AG09319 (cell line): ENCODE measurements around the gene NOCT.

Experiments
- DNase-seq: peaks from one replicate; pipeline ENCODE4 v3.0.0-alpha.2; 2010; ENCODE audit warnings: low read depth; ENCODE audit errors: extremely low read depth
- CTCF ChIP-seq: IDR thresholded peaks from 2 replicates; pipeline ENCODE4 v1.5.1; 2011; ENCODE audit warnings: low read depth, mild to moderate bottlenecking, inconsistent platforms, low read length, moderate library complexity

Gene NOCT

GRCh38 chr4:139011225-139011950 lies 4.2 kb upstream of the NOCT start:
- DNase-seq: no peak

GRCh38 chr4:139014371-139015268 lies 961 bp upstream of the NOCT start:
- peak; percentile 70 for DNase-seq

More at GRCh38 chr4:139011225-139011950, 4.2 kb upstream of the NOCT start:
- TF ChIP-seq CTCF: no peak

GRCh38 chr4:139015948-139016471 lies 429 bp downstream of the NOCT start:
- no peak for DNase-seq
- no peak for TF ChIP-seq CTCF

More at GRCh38 chr4:139014371-139015268, 961 bp upstream of the NOCT start:
- TF ChIP-seq CTCF: no peak

GRCh38 chr4:139017861-139018260 lies 2.3 kb downstream of the NOCT start:
- TF ChIP-seq CTCF: no peak

GRCh38 chr4:139018501-139018900 lies 2.9 kb downstream of the NOCT start:
- DNase-seq: no peak
- TF ChIP-seq CTCF: no peak

More at GRCh38 chr4:139017861-139018260, 2.3 kb downstream of the NOCT start:
- no peak for DNase-seq

- peak; percentile 69 for DNase-seq
- no peak for TF ChIP-seq CTCF
Observed at GRCh38 chr4:139018971-139019758, 3.6 kb downstream of the NOCT start.
